Choroid plexus epithelial cell (primary cell): Measurements from ENCODE around the gene KPNA1.

Source experiments
- DNase-seq: peaks from one replicate; pipeline ENCODE4 v3.0.0-alpha.2; 2010; ENCODE audit warnings: low read depth
- H3K4me3 ChIP-seq: 2 replicates; pipeline ENCODE4 v1.5.1; 2011; ENCODE audit warnings: low read depth, mild to moderate bottlenecking, control low read depth, low read length, moderate library complexity
- TF ChIP-seq, protein P1 (sequence below): conservative IDR thresholded peaks from 2 replicates; pipeline ENCODE4 v1.5.1; 2011; ENCODE audit warnings: low read depth, mild to moderate bottlenecking, control low read depth, inconsistent platforms, low read length, moderate library complexity

The KPNA1 gene

DNA sequence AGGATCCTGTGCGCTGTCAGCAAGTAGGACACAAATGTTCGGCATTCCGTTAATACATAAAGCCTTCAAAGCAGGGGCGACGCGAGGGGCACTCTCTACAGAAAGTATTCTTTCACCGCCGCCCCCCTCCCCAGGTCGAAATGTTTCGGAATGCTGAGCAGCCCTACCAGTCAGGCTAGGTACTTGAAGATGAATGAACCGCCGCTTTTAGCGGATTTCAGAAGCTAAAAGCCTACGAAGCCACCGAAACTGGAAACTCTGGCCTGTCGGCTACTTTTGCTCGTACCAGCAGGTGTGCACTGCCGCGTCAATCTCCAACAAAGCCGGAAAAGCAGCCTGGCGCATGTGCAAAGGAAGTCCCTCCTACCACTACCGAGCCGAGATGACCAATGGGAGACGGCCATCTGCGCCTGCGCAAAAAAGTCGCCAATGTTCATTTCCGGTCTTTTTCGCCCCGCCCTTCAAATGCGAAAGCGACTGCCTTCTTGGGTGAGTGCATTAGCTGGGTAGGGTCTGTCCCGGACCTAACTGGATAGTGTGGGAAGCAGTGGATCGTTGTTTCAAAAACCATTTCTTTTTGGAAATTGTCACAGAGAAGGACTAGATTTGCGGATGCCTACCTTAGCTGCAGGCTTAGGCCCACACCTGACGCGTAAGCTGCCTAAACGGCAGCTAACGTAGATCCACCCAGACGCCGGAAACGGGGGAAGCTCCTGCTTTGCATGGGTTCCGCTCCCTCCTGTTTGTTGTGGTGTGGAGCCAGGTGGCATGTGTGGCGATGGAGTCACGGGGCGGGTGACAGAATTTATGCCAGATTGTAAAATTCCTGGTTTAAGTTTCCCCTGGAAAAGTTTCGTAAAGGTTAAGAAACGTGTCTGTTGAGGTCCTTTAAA is 98.7 kb downstream of the KPNA1 start, which contains the start of gene WDR5B:
Gene WDR5B, minus strand, starts transcription at position 301 of the 893 bp plus-strand sequence. CDS start 534 bp downstream, outside the sequence.
- peak within 1 kb of the TSS; percentile 90 for H3K4me3 ChIP-seq
- peak; percentile 98 for DNase-seq
- TF ChIP-seq, protein P1, sequence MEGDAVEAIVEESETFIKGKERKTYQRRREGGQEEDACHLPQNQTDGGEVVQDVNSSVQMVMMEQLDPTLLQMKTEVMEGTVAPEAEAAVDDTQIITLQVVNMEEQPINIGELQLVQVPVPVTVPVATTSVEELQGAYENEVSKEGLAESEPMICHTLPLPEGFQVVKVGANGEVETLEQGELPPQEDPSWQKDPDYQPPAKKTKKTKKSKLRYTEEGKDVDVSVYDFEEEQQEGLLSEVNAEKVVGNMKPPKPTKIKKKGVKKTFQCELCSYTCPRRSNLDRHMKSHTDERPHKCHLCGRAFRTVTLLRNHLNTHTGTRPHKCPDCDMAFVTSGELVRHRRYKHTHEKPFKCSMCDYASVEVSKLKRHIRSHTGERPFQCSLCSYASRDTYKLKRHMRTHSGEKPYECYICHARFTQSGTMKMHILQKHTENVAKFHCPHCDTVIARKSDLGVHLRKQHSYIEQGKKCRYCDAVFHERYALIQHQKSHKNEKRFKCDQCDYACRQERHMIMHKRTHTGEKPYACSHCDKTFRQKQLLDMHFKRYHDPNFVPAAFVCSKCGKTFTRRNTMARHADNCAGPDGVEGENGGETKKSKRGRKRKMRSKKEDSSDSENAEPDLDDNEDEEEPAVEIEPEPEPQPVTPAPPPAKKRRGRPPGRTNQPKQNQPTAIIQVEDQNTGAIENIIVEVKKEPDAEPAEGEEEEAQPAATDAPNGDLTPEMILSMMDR = peak; percentile 12

DNA sequence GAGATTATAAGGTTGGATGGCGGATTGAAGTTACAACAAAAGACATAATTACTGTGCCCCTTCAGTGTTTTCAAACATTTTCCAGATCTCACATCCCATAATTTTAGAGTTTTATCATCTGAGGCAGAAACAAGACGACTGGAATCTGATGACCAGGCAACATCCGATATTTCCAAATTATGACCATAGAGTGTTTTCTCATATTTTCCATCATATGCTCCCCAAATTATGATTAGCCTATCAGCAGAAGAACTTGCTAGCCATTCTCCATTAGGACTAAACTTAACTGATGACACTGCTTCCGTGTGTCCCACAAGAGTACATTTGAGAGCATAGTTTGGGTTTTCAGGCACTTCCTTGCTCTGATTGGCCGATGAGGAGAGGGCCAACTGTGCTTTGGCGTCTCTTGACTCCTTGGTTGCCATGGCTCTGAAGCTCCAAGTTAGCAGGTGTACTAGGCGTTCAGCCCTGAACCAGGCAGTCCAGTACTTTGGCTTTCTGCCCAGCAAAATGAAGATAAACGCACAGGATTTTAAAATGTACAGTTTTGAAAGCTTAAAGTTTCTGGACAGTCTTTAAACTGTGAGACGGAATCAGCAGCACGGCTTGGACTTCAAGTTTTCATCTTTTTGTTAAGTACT is 99.5 kb downstream of the KPNA1 start:
- TF ChIP-seq, protein P1 = no peak
- H3K4me3 ChIP-seq = peak overlapping the region; percentile 90
- DNase-seq = peak; percentile 72

DNA sequence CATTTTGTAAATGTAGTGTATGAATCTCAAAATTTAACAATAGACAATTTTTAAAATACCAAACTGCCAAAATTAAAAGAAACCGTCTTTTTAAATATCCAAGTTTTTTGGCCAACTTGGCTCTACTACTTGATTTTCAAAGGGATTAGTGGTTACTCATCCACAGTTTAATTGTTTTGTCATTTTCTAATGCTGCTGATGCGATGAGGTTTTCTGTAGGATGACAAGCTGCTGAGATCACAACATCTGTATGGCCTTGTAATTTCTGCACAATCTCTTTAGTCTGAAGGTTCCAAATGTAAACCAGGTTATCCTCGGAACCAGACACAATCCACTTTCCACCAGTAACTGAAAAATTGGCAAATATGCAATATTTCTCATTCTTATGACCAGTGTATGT is 100.3 kb downstream of the KPNA1 start:
- TF ChIP-seq, protein P1 = no peak
- no peak overlapping the region for H3K4me3 ChIP-seq
- DNase-seq = no peak

DNA sequence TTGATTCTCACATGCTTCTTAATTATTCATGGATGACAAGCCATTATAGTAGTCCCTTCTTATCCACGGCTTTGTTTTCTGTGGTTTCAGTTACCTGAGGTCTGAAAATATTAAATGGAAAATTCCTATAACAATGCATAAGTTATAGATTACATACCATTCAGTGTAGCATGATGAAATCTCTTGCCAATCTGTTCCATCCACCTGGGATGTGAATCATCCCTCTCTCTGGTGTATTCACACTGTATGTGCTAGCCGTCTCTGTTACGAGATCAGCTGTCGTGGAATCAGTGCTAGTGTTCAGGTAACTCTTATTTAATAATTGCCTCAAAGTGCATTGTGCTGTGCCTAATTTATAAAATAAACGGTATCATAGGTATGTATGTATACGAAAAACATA is 104.1 kb downstream of the KPNA1 start:
- H3K4me3 ChIP-seq = no peak overlapping the region
- no peak for DNase-seq
- TF ChIP-seq, protein P1 = no peak

DNA sequence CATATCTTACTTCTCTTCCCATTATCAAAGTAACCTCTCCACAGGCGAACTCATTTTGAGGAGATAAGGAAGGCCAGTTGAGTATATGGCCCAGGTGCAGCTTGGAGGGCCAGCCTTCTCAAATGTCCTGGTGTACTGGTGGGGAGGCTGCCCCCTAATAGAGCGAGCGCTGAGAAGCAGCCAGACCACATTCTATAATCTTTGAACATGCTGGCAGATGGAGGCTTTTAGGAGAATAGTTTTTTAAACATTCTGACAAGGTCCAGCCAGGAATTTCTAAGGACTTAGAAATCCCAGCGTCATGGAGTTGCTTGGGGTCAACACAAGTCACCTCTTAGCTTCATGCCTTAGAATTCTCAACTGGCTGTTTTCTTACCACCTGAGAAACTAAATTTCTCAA is 104.6 kb downstream of the KPNA1 start:
- no peak for DNase-seq
- TF ChIP-seq, protein P1 = no peak
- H3K4me3 ChIP-seq = no peak overlapping the region

DNA sequence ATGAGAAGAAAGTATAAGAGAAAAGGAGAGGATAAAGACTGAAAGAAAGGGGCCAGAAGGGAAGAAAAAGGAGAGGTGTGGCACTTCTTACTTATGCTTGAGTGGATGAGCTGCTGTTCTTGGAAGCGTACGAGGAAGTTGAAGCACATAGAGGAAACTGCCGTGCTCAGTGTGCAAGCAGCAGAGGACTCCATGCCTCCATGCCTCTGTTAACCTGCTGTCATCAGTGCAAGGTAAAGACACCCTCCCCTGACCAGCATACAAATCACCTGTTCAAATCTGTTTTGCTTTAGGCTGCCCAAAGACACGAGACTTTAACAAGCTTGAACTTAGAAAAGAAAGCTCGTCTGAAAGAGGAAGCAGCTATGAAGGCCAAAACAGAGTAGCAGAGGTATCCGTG is 105.3 kb downstream of the KPNA1 start:
- no peak overlapping the region for H3K4me3 ChIP-seq
- no peak for DNase-seq
- TF ChIP-seq, protein P1 = no peak
